Right ventricle myocardium superior (tissue), 1 donor: ENCODE data around the gene PTPRN. TPM values are rescaled to one million over a fixed set of nuclear protein-coding genes. Genes with fewer than 3 reads are reported as not detected.
"Not testable (repeated sequence)": the region's sequence is repeated elsewhere in the genome, so short reads cannot be mapped to it uniquely, and the experiment has no call there.

Source experiments
- ATAC-seq: fragments of 200-7000 bp; cut with Tn5 transposase; one replicate; pipeline ENCODE4 v1.9.1; 2020; ENCODE audit warnings: mild to moderate bottlenecking; ENCODE audit not compliant: poor library complexity
- DNase-seq: peaks from one replicate; pipeline ENCODE4 v3.0.0-alpha.2; 2020
- intact Hi-C: fragments of 100-400 bp; cut with DNase I; formaldehyde crosslinking; loops from one replicate; pipeline ENCODE4 v1.11.2; 2022
- total RNA-seq: library from RNA; stranded (reverse); fragmentation: NEBNext Ultra II Directional; extraction: Animal tissue kit (Norgen Biotek cat#: 25700); gene quantifications from one replicate; pipeline ENCODE4 v1.2.1, GENCODE V29; 2021
- donor health status: DM: no; HTN: yes; CAD: no; lungs with severe emphysema.

Gene PTPRN
- total RNA-seq, 1 donor from 2014 or later, result not detected

DNA sequence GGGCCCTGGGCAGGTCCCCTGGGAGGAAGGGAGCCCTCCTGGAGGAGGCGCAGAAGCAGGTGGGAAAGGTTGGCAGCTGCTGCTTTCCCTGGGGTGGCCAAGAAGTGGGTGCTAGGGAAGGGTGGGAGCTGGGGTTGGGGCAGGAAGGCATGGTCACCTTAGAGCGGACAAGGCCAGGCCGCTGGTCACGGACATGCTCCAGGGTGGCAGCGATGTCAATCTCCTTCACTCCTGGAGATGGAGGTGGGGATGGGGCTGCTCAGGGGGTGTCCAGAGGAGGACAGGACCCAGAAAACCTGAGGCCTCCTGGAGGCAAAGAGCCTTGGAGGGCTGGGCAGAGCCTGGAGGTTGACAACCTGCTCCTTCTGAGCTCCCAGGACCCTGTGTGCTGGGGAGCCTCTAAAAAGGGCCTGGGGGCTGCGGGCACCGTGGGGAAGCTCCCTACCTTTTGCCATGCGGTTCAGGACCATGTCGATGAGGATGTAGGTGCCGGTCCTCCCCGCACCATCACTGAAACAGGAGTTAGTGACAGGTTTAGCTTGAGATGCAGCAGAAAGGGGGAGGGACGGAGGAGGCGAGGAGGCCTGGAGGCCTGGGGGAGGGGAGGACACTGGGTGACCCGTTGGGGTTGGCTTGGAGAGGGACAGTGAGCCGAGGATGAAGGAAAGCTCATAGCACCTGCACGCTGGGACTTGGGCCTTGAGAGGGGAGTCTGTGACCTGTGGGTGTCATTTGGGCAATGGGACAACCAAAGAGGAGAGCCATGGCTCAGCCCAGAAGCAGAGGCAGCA is 18.6 kb downstream of the PTPRN start:
- ATAC-seq (no peak), DNase-seq (no peak)
- intact Hi-C loops, result no loop called here

DNA sequence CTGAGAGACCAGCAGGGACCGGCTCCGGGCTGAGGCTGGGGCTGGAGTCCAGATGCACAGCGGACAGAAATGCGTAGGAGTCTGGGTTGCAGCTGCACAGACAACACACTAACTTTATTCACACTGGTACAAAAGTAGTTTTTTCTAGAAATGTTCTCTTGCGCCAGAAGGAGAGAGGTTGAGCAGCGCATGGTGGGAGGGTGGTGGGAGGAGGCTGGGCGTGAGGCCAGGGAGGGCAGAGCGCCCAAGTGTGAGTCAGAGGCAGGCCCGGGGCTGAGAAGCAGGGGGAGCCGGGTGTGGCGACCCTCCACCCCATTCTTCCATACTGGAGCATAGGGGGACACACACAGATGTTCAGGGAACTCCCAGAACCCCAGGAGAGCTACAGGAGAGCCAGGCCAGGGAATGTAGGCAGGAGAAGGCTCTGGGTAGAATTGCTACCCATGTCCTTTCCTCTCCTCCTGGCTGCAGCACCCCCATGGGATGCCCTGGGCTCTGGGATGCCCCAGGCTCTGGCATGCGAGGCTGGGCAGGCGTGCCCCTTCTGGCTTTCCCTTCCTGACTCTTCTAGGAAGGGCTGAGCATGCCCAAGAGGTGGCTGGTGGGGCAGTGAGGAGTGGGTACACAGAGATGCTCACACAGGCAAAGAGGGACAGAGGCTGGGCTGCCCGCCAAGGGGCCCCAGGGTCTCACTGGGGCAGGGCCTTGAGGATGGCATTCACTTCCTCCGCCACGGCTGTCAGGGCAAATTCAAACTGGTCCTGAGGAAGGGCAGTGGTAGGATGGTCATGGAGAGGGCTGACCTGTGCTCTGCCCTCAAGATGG is 19.5 kb downstream of the PTPRN start:
- intact Hi-C loops, result no loop called here
- ATAC-seq, result peak; percentile 61
- DNase-seq, result peak; percentile 86

DNA sequence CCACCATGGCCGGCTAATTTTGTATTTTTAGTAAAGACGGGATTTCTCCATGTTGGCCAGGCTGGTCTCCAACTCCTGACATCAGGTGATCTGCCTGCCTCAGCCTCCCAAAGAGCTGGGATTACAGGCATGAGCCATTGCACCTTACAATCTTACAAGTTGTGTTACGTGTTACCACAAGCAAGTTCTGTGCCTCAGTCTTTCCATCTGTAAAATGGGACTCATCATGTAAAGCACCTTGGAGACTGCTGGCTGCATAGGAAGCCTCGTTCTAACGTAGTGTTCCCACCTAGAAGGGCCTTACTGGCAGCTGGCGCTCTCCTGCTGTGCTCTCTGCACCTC is 20.0 kb downstream of the PTPRN start:
- ATAC-seq (no peak), DNase-seq (no peak)
- intact Hi-C loops, result no loop called here

DNA sequence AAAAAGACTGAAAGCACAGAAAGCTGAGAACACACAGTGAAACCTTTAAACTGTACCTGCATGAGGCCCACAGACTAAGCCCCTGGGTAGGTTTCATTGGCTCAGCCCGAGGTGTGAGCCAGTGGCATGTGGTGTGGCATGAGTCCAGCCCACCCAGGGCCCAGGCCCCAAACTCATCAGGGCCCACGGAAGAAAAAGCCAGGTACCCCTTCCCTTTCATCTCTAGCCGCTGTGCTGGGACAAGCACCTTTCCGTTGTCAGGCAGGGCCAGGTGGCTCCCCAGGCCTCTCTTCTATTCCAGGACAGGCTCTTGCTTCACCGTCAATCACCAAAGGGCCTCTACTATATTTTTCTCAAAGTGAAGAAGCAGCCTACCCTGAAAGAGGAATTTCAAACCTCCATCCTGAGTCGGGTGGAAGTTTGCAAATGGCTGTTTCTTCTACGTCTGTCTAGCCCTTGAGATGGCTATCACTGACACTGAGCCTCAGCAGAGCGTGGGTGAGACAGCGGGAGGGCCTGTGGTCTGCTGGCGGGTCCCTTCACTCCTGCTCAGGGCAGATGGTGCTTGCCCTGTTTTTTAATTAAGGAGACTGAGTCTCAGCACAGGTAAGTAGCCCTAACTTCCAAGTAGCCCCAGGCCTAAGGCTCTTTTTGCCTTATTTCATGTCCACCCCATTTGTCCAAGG is 21.5 kb downstream of the PTPRN start:
- ATAC-seq, result no peak

DNA sequence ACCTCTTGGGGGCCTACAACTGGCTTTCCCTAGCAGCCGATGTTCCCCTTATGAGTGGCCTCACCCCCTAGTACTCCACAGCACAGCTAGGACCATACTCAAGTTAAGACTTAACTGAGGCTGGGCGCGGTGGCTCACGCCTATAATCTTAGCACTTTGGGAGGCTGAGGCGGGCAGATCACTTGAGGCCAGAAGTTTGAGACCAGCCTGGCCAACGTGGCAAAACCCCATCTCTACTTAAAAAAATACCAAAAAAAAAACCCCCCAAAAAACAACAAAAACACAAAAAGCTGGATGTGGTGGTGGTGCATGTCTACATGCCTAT is 22.1 kb downstream of the PTPRN start:
- DNase-seq, ATAC-seq, intact Hi-C loops: not testable (repeated sequence)

More for the DNA sequence above, 21.5 kb downstream of the PTPRN start:
- intact Hi-C loops, result no loop called here
- no peak for DNase-seq

DNA sequence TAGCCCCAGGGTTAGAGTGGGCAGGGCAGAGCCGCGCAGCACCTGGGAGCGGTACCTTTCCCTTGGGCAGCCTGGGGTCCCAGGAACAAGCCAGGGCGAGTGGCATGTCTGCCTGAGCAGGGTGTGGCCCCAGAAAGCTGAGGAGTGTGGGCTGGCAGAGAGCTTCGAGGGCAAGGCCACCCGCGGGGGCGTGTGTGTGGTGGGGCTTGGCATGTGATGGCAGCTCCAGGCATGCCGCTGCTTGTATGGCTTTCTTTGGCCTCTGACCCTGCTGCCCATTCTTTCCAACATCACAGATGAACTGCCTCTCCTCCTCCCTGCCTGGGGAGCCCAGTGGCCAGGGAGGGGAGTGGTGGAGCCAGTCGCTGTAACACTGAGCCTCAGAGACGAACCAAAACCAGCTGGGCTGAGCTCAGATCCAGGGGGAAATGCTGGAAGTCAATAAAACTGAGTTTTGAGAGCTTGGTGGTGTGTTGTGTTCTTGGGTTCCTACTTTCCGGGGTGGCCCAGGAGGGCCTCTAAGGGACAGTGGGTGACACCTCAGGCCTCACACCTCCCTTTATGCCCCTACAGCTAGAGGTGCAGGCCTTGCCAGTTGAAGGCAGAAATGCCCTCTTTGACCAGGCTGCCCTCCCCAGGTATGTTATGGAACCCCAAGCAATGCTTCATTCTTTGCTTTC is 22.6 kb downstream of the PTPRN start:
- DNase-seq, result no peak
- ATAC-seq, result no peak
- intact Hi-C loops, result no loop called here

DNA sequence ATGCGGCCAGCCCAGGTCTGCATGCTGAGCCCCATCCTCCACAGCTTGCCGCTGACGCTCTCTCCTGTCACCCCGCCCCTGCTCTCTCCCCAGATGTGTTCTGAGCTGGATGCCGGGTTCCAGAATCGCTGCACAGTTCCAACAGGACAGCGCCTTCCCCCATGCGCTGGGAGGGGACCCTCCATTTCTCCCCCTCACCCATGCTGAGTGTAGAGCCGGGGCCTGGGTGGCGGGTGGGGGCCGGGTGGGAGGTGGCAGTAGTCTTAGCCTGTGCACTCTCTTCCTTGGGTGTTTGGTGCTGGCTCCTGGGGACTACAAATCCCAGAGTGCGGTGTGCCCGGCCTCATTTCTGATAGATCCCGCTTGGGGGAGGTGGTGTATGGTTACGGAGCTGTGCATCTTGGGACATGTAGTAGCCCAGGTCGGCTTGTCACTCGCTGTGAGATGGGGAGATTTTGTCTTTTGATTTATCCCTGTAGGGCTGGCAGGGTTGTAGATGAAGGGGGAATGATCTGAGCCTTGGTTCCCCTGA is 23.2 kb downstream of the PTPRN start:
- intact Hi-C loops, result no loop called here
- DNase-seq (no peak), ATAC-seq (peak; percentile 42)

DNA sequence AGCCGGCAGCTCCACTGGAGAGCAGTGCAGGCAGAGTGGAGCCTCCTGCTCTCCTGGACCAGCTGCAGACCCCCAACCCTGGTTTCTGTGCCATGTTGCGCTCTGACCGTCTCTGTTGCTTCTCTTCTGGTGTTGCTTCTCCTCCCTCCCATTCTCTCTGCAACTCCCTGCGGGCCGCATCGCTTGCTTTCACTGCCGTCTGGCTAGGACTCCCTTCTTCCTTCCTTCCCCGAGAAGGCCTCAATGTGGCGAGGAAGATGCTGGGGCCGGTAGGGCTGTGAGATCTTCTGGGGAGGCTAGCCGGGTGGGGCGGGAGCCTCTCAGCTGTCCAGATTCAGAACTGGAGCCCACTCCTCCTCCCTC is 23.8 kb downstream of the PTPRN start:
- DNase-seq (no peak), ATAC-seq (no peak)
- intact Hi-C loops, result no loop called here

DNA sequence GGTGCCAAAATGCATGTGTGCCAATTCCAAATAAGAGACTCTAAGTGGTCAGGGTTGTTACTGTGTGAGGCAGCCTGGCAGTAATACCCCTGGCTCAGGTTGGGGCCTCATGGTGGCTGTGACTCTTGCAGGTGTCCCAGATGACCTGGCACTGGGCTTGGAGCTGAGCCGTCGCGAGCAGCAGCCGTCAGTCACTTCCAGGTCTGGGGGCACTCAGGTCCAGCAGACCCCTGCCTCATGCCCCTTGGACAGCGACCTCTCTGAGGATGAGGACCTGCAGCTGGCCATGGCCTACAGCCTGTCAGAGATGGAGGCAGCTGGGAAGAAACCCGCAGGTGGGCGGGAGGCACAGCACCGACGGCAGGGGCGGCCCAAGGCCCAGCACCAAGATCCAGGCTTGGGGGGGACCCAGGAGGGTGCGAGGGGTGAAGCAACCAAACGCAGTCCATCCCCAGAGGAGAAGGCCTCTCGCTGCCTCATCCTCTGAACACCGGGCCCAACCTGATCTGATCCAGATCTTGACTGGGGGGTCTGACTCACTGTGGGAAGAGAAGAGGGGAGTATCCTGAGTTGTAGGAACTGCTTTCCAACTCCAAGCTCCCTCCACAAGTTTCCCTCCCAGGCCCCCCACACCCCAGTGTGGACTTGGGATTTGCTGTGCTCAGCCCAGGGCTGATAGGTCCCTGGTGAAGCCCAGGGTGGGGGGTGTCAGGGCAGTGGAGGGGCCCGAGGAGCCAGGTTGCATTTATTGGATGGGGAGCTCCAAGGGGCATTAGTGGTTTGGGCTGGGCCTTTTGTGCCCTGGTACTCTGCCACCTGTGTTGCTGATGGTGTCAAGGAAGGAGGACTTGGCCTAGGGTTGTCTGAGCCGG is 24.5 kb downstream of the PTPRN start:
- ATAC-seq, result no peak
- DNase-seq, result no peak
- intact Hi-C loops, result no loop called here

DNA sequence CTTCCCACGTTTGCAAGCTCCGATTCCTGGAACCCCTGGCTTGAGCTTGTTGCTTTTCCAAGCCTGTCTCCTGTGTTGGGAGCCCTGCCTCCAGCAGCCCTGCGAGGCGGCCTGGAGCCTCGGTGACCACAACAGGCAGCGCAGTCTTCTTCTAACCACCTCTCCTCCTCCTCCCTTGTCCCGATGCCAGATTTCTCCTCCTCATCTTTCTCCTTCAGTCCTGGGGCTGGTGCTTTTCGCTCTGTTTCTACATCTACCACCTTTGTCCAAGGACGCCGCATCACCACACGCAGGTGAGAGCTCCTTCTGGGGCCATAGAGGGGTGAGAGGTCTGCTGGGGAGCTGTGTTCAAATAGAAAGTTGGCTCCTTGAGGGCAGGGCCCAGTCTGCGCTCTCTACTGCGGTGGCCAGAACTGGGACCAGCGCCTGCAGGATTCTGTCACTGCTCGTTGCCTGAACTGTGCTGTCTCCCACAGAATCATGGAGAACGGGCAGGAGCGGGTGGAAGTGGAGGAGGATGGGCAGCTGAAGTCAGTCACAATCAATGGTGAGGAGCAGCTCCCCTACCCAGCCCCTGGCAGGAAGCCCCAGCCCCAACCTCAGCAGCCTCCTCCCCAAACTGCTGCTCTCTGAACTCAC is 26.1 kb downstream of the PTPRN start:
- ATAC-seq (no peak), DNase-seq (no peak)
- intact Hi-C loops, result no loop called here

DNA sequence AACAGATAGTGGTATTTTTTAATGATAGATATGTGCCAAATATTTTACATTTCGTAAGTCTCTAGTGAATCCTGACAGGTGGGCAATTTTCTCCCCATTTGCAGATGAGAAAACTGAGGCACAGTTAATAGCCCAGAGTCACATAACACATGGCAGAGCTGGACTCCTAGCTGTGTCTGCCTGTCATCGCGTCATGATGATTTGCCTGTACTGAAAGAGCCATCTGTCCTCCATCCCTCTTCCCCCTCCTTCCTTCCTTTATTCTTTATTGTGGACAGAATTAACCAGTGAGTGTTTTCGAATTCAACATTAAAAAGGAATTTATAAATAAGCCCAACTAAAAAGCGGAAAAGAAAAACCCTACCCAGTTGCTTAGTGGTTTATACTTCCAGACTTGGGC is 26.8 kb downstream of the PTPRN start:
- no peak for ATAC-seq
- intact Hi-C loops, result no loop called here
- no peak for DNase-seq

DNA sequence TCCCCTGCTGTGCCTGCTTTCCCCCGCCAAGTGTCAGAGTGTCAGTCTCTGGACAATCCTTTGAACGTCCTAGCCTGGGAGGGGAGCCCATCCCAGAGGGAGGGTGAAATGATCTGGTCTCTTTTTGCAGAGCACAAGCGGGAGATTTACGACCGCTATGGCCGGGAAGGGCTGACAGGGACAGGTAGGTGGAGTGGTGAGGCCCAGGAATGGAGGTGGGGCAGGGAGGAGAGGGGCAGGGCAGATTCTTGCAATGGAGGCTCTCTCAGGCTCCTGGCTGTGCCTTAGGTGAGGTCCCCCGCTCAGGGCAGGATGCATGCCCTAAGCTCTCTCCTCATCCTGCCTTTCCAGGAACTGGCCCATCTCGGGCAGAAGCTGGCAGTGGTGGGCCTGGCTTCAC is 27.6 kb downstream of the PTPRN start:
- intact Hi-C loops, result no loop called here
- DNase-seq, result no peak
- no peak for ATAC-seq

DNA sequence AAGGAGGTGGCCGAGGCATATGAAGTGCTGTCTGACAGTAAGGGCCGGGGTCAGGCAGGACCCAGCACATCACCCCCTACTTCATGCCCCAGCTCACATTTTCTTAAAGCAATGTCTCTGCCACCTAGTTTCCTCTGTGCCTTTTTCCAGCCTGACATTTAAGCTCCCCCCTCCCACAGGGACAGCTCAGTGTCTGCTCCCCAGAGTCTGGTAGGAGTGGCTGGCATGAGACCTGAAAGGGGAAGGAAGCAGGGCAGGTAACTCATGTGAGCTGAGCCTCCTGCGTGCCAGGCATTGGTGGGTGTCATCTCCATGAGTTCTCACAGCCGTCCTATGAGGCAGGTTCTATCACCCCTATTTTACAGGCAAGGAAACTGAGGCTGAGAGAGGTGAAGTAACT is 28.6 kb downstream of the PTPRN start:
- DNase-seq (no peak), ATAC-seq (no peak)
- intact Hi-C loops, result no loop called here

DNA sequence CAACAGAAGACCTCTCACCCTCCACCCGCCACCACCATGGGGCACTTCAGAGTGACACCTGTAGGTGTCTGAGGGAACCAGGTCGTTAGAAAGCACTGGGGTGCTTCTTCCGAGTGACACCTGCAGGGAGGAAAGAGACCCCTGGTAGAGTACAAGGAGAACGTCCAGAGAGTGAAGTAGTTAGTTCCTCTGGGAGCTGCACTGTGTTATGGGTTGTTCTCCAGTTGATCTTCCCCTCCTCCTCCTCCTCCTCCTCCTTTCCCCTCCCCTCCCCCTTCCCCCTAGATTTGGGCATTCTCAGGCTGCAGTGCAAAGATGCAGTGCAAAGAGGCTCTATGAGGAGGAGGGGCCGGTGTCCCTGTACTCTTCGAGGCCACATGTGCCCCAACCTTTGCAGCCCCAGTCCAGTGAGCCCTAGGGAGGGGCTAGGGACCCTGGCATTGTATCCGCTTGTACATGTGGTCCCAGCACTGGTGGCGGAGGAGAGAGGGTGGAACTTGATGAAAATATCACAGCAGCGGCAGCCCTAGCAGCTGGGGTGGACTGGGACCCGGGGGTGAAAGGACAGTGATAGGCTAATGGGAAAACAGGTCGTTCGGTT is 29.2 kb downstream of the PTPRN start:
- no peak for DNase-seq
- intact Hi-C loops, result loop anchor here (2.0 kb wide), 1 partner anchor 15 kb away; no protein-coding TSS in a partner anchor

DNA sequence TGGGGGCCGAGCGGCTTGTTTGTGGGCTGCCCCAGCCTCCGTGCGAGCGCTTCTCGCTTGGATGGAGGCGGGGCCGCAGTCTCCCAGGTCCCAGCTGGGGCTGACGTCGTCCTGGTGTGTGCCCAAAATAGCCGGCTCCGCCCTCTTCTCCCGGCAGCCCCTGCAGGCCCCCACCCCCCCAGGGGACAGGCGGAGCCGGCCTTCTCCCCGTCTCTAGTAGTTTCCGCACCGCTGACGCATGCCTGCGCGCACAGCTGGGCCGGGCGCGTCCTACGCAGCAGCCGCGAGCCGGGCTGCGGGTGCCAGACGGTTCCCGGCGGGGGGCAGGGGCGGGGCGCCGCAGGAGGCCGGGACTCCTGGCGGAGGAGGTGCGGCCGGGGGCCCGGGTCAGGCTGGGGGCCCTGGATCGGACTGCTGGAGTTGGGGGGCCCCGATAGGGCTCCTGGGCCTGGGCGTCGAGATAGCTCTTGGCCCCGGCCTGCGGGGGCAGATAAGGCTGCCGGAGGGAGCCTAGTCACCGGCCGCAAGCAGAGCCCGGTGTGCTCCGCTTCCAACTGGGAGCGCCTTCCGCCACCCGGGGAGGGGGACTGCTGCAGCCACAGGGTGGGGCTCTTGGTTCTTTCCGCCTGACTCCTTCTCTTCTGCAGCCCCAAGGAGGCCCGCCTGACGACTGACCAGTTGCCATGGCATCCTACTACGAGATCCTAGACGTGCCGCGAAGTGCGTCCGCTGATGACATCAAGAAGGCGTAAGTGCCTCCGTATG is 29.9 kb downstream of the PTPRN start, which contains the start of gene DNAJB2:
Gene DNAJB2 (plus strand): TSS at position 216 of the 765 bp plus-strand sequence. CDS start 468 bp downstream, at position 684.
- DNase-seq (peak; percentile 99), ATAC-seq (peak; percentile 97)
- intact Hi-C loops, result loop anchor here (2.0 kb wide), 1 partner anchor 15 kb away; no protein-coding TSS in a partner anchor

More for the DNA sequence above, 29.2 kb downstream of the PTPRN start:
- ATAC-seq, result no peak

DNA sequence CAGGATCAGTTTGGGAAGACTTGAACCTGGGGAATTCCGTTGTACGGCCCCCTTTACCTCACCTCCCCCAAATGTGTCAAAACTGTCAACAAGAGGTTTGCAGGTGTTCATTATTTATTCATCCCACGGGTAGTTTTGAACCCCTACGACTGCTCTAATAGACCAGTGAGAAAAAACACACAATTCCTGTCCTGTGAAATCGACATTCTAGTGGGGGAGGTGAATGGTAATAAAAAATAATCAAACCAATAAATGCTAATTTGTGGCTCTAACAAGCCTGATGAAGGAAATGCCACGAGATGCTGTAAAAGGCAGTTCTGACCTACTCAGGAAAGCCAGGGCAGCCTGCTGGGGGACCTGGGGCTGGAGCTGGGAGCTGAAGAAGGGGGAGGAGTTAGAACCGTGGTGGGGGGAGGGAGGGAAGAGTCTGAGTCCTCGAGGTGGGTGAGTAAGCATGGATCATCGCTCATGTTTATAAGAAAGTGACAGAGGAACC is 30.5 kb downstream of the PTPRN start:
- ATAC-seq, result peak; percentile 56
- intact Hi-C loops, result loop anchor here (2.0 kb wide), 1 partner anchor 16 kb away; no protein-coding TSS in a partner anchor

More for the DNA sequence above, 30.5 kb downstream of the PTPRN start:
- DNase-seq, result no peak
